H1 (cell line): Measurements from ENCODE around the gene TIMP3.
A peak's percentile ranks its signal among the peaks of the same experiment; 100 is the strongest.

ENCODE experiments used
- CTCF ChIP-seq, 3 experiments: IDR thresholded peaks; 1 replicate in 2 of 3; 2 replicates in 1 of 3; pipeline versions ENCODE4 v1.5.1 to v1.6.1; 2011; ENCODE audit warnings: low read length in 3 of 3, mild to moderate bottlenecking in 3 of 3, inconsistent platforms in 2 of 3, low read depth in 1 of 3, moderate library complexity in 1 of 3; ENCODE audit not compliant: insufficient read depth in 1 of 3; ENCODE audit errors: control extremely low read depth in 1 of 3
- EP300 ChIP-seq, 2 experiments: IDR thresholded peaks; 1 replicate in 1 of 2; 2 replicates in 1 of 2; pipeline ENCODE4 v1.6.1; 2011 to 2012; ENCODE audit warnings: low read depth in 2 of 2, low read length in 2 of 2, mild to moderate bottlenecking in 2 of 2, borderline replicate concordance in 1 of 2, inconsistent platforms in 1 of 2, moderate library complexity in 1 of 2
- GTF2F1 ChIP-seq: IDR thresholded peaks from 2 replicates; pipeline ENCODE4 v1.6.1; 2012; ENCODE audit warnings: low read depth, low read length, improper control_type of control experiment, borderline replicate concordance
- JUND ChIP-seq: IDR thresholded peaks from 2 replicates; pipeline ENCODE4 v1.6.1; 2011; ENCODE audit warnings: mild to moderate bottlenecking, improper control_type of control experiment, low read length
- POLR2A ChIP-seq, 2 experiments: IDR thresholded peaks; 1 replicate in 1 of 2; 2 replicates in 1 of 2; pipeline ENCODE4 v1.6.1; 2011; ENCODE audit warnings: low read depth in 2 of 2, low read length in 2 of 2, mild to moderate bottlenecking in 2 of 2; ENCODE audit errors: control extremely low read depth in 1 of 2
- POLR2AphosphoS5 ChIP-seq: IDR thresholded peaks from 2 replicates; pipeline ENCODE4 v1.6.1; 2011; ENCODE audit warnings: low read depth, low read length
- YY1 ChIP-seq: IDR thresholded peaks from 2 replicates; pipeline ENCODE4 v1.6.1; 2011; ENCODE audit warnings: low read depth, mild to moderate bottlenecking, low read length
- ZNF274 ChIP-seq: IDR thresholded peaks from 2 replicates; pipeline ENCODE4 v1.7.0; 2012; ENCODE audit warnings: low read length, borderline replicate concordance; ENCODE audit errors: extremely low read depth
- TF ChIP-seq, protein P1 (sequence below): IDR thresholded peaks from 2 replicates; pipeline ENCODE4 v1.6.1; 2012; ENCODE audit warnings: inconsistent platforms

DNA sequence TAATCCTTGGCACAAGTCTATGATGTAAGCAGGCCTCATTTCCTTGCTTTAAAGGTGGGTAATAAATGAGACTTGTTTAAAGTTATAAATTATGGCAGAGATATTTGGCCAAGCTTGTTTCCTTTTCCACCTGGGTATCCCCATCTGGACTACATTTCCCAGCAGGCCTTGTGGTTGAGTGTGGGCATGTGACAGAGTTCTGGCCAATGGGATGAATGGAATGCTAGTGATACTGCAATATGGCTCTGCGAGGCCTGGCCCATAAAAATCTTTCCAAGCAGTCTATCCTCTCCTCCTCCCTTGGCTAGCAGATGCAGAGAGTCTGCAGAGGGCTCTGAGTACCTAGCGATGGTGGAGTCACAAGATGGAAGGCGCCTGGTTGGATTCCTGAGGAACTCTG is 102.5 kb downstream of the TIMP3 start:
- no peak for TF ChIP-seq EP300 (IDR thresholded peaks at IDR 0.05; ENCODE audit: borderline replicate concordance in 1 of 2, low read depth in 2 of 2, low read length in 2 of 2)
- no peak for TF ChIP-seq POLR2A (IDR thresholded peaks at IDR 0.05; ENCODE audit: control extremely low read depth in 1 of 2, low read depth in 2 of 2, low read length in 2 of 2)
- TF ChIP-seq, protein P1, sequence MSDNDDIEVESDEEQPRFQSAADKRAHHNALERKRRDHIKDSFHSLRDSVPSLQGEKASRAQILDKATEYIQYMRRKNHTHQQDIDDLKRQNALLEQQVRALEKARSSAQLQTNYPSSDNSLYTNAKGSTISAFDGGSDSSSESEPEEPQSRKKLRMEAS, result no peak
- no peak for TF ChIP-seq CTCF (IDR thresholded peaks at IDR 0.05; ENCODE audit: control extremely low read depth in 1 of 3, insufficient read depth in 1 of 3, low read depth in 1 of 3, low read length in 3 of 3)
- TF ChIP-seq POLR2AphosphoS5, result no peak
- no peak for TF ChIP-seq JUND
- no peak for TF ChIP-seq GTF2F1
- peak; percentile 80; the same call in 1 of the 2 replicates for TF ChIP-seq YY1
- TF ChIP-seq ZNF274, result no peak
